SK-N-SH (cell line): ENCODE measurements around the gene TCF19. TPM values are rescaled to one million over a fixed set of nuclear protein-coding genes. Genes with fewer than 3 reads are reported as not detected.

Experiments
- CTCF ChIA-PET: fragments of 300-600, 350-600 bp; formaldehyde crosslinking; extraction: SDS; loops from one replicate; lab custom pipeline; 2021; lab: Yijun Ruan, JAX
- POLR2A ChIA-PET: fragments of 350-600 bp; sonication (Branson Sonifier 250); formaldehyde crosslinking; extraction: SDS; loops from one replicate; lab custom pipeline; 2020; ENCODE audit warnings: antibody characterized with exemption, inconsistent platforms; lab: Yijun Ruan, JAX
- DNase-seq: peaks from one replicate; pipeline ENCODE4 v3.0.0; 2012
- H2AFZ ChIP-seq: fragments of 200-600 bp; sonication (generic); 2 replicates; pipeline ENCODE4 v1.8.1; 2016; ENCODE audit warnings: antibody characterized with exemption, mild to moderate bottlenecking, low read depth
- H3F3A ChIP-seq: fragments of 200-600 bp; sonication (generic); replicated peaks from 2 replicates; pipeline ENCODE3; 2016; ENCODE audit warnings: antibody characterized with exemption, mild to moderate bottlenecking; ENCODE audit not compliant: insufficient read depth
- H3K27ac ChIP-seq, 2 experiments: fragments of 200-500 bp in 1 of 2; fragments of 200-600 bp in 1 of 2; sonication (Bioruptor generic) in 1 of 2; sonication (generic), shearing (Covaris generic) in 1 of 2; 2 replicates each; pipeline versions ENCODE4 v1.5.1 to v1.6.1; 2014 to 2016; ENCODE audit warnings: low read depth in 2 of 2, inconsistent platforms in 1 of 2, low read length in 1 of 2, mild to moderate bottlenecking in 1 of 2, mixed read lengths in 1 of 2
- H3K27me3 ChIP-seq: fragments of 200-600 bp; sonication (generic), shearing (Covaris generic); 2 replicates; pipeline ENCODE4 v1.6.1; 2016; ENCODE audit warnings: mixed run types; ENCODE audit not compliant: insufficient read depth
- H3K36me3 ChIP-seq, 2 experiments: fragments of 200-500 bp in 1 of 2; fragments of 200-600 bp in 1 of 2; sonication (Bioruptor generic) in 1 of 2; sonication (generic) in 1 of 2; replicated peaks in 1 of 2; 2 replicates each; pipeline versions ENCODE3 to v1.5.1; 2014 to 2016; ENCODE audit warnings: low read length in 1 of 2, mild to moderate bottlenecking in 1 of 2; ENCODE audit not compliant: insufficient read depth in 2 of 2, control insufficient read depth in 1 of 2
- H3K4me1 ChIP-seq, 2 experiments: fragments of 200-500 bp in 1 of 2; fragments of 200-600 bp in 1 of 2; sonication (Bioruptor generic) in 1 of 2; sonication (generic), shearing (Covaris generic) in 1 of 2; 2 replicates each; pipeline versions ENCODE4 v1.5.1 to v1.6.1; 2014 to 2016; ENCODE audit warnings: low read depth in 1 of 2, low read length in 1 of 2, mixed run types in 1 of 2; ENCODE audit not compliant: insufficient read depth in 2 of 2, control insufficient read depth in 1 of 2
- H3K4me2 ChIP-seq: fragments of 200-600 bp; sonication (generic), shearing (Covaris generic); 2 replicates; pipeline ENCODE4 v1.6.1; 2017; ENCODE audit warnings: mixed run types
- H3K4me3 ChIP-seq, 2 experiments: fragments of 200-500 bp in 1 of 2; fragments of 200-600 bp in 1 of 2; sonication (Bioruptor generic) in 1 of 2; sonication (generic), shearing (Covaris generic) in 1 of 2; 2 replicates each; pipeline versions ENCODE4 v1.5.1 to v1.8.1; 2014 to 2016; ENCODE audit warnings: low read depth in 2 of 2, inconsistent platforms in 1 of 2, low read length in 1 of 2, mild to moderate bottlenecking in 1 of 2, mixed read lengths in 1 of 2, moderate library complexity in 1 of 2
- H3K79me2 ChIP-seq: fragments of 200-600 bp; sonication (generic); 2 replicates; pipeline ENCODE4 v1.8.1; 2017; ENCODE audit warnings: mild to moderate bottlenecking; ENCODE audit not compliant: insufficient read depth
- H3K9ac ChIP-seq: fragments of 200-600 bp; sonication (generic); 2 replicates; pipeline ENCODE4 v1.6.1; 2017; ENCODE audit warnings: mixed run types
- H3K9me2 ChIP-seq: fragments of 200-600 bp; sonication (generic); 2 replicates; pipeline ENCODE4 v1.6.1; 2017; ENCODE audit warnings: mixed run types
- H3K9me3 ChIP-seq: fragments of 200-600 bp; sonication (generic); 2 replicates; pipeline ENCODE4 v1.6.1; 2017; ENCODE audit warnings: mixed run types, mild to moderate bottlenecking, moderate library complexity
- H4K20me1 ChIP-seq: fragments of 200-600 bp; sonication (generic); 2 replicates; pipeline ENCODE4 v1.6.1; 2017; ENCODE audit warnings: mild to moderate bottlenecking, mixed run types; ENCODE audit not compliant: insufficient read depth
- EZH2phosphoT487 ChIP-seq: fragments of 200-600 bp; sonication (generic); IDR thresholded peaks from 2 replicates; pipeline ENCODE4 v1.6.1; 2017; ENCODE audit warnings: low read depth, mixed run types, mild to moderate bottlenecking, antibody characterized with exemption, moderate library complexity, borderline replicate concordance
- FOXJ3 ChIP-seq: sonication (generic); formaldehyde crosslinking; IDR thresholded peaks from 2 replicates; pipeline ENCODE4 v1.5.1; 2020; ENCODE audit warnings: mild to moderate bottlenecking, missing genetic modification reagents
- FOXM1 ChIP-seq: IDR thresholded peaks from 2 replicates; pipeline ENCODE4 v1.4.0; 2012; ENCODE audit warnings: low read depth, mild to moderate bottlenecking
- JUND ChIP-seq: IDR thresholded peaks from 2 replicates; pipeline ENCODE4 v1.4.0; 2012
- MXI1 ChIP-seq: IDR thresholded peaks from 2 replicates; pipeline ENCODE4 v1.6.1; 2012; ENCODE audit warnings: mild to moderate bottlenecking, low read depth, low read length, improper control_type of control experiment
- NFIC ChIP-seq: IDR thresholded peaks from 2 replicates; pipeline ENCODE4 v1.4.0; 2012; ENCODE audit warnings: borderline replicate concordance
- POLR2AphosphoS5 ChIP-seq: IDR thresholded peaks from 2 replicates; pipeline ENCODE4 v1.6.1; 2012; ENCODE audit warnings: low read depth, low read length
- RAD21 ChIP-seq: IDR thresholded peaks from 2 replicates; pipeline ENCODE4 v1.6.1; 2012; ENCODE audit warnings: mild to moderate bottlenecking, low read length
- REST ChIP-seq: IDR thresholded peaks from 2 replicates; pipeline ENCODE4 v1.6.1; 2012; ENCODE audit warnings: mild to moderate bottlenecking, low read depth, low read length, moderate library complexity
- SIN3A ChIP-seq: IDR thresholded peaks from 2 replicates; pipeline ENCODE4 v1.6.1; 2012; ENCODE audit warnings: low read depth, mild to moderate bottlenecking, low read length, moderate library complexity, borderline replicate concordance
- SMC3 ChIP-seq: IDR thresholded peaks from 2 replicates; pipeline ENCODE4 v1.6.1; 2012; ENCODE audit warnings: low read depth, low read length, improper control_type of control experiment
- USF2 ChIP-seq: fragments of 150-350 bp; IDR thresholded peaks from 2 replicates; pipeline ENCODE4 v1.6.1; 2017; ENCODE audit warnings: antibody characterized with exemption, low read length, low read depth, borderline replicate concordance
- WGBS: methylation state at CpG from one replicate; pipeline ENCODE4 v1.1.6; 2017; ENCODE audit warnings: low lambda C conversion rate; 5-methylcytosine and 5-hydroxymethylcytosine counted together
- polyA plus RNA-seq, 3 experiments: library from polyadenylated mRNA; depleted of rRNA; stranded (reverse); fragments of >200 nt; gene quantifications; 2 replicates each; pipeline ENCODE4 v1.2.3, GENCODE V29; 2012
- TF ChIP-seq, protein P1 (sequence below): fragments of 200-600 bp; sonication (generic); IDR thresholded peaks from 2 replicates; pipeline ENCODE4 v1.6.1; 2017; ENCODE audit warnings: antibody characterized with exemption, mild to moderate bottlenecking, moderate library complexity
- TF ChIP-seq, protein P2 (sequence below): IDR thresholded peaks from 2 replicates; pipeline ENCODE4; 2012
- TF ChIP-seq, protein P3 (sequence below): IDR thresholded peaks from 2 replicates; pipeline ENCODE4 v1.4.0; 2012; ENCODE audit warnings: low read depth, borderline replicate concordance

TCF19 gene
- polyA plus RNA-seq, 1 of the 3 experiments (the other 2 are of a cell fraction): 9.3 TPM

DNA sequence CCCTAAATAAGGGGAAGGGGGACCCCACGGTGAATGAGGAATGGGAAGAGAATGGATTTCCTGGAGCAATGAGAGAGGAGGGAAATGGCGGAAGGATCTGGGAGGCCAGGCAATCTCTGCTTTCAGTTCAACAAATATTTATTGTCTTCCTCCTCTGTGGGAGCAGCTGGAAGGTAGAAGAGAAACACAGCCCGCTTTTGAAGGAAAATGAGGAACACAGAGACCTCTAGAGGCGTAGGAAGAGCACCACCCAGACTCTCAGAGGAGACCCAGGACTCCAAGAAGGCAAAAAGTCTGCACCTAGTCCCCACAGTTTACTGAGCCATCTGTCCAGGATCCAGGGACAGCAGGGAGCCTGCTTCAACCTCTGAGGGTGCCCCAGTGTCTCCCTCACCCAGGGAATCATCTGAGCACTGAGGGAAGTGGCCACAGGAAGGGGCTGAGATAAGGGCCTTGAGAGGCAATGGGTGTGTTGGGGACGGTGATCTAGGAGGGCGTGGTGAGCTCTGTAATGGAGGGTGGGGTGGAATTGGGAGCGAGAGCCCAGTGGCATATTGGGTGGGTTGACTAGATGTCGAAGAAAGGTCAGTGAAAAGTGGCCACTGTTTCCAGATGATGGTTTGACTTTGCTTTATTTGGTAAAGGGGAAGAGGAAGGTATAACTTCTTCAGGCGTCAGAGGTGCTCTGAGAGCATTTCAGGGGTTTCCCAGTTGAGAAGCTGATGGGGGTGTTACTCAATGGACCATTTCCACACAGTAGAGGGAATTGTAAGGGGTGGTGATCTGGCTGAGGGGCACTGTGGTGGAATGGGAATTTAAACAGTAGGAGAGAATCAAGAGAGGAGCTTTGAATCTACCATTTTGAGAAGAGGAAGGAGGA lies 43.2 kb upstream of the TCF19 start:
- H3K27me3 ChIP-seq: no peaks in the 10 kb centered on the region; the same call in 1 of the 2 replicates
- H3K9ac ChIP-seq: peak overlapping the region; percentile 69
- H4K20me1 ChIP-seq: no peaks in the 10 kb centered on the region
- H3K9me2 ChIP-seq: no peaks in the 10 kb centered on the region
- peaks cover 30% of the 10 kb centered on the region for H3K79me2 ChIP-seq
- H3K9me3 ChIP-seq: no peaks in the 10 kb centered on the region
- peak overlapping the region; percentile 85 for H3K4me2 ChIP-seq
- ChIA-PET POLR2A (no interaction called here), CTCF (interaction anchor here (1.3 to 2.1 kb wide), 4 partner anchors 12 to 251 kb away, joined by 3 to 7 read pairs (median 4); no protein-coding TSS in a partner anchor)
- 46% methylated on average over 9 of the region's 9 CpGs for WGBS
- TF ChIP-seq, protein P1, sequence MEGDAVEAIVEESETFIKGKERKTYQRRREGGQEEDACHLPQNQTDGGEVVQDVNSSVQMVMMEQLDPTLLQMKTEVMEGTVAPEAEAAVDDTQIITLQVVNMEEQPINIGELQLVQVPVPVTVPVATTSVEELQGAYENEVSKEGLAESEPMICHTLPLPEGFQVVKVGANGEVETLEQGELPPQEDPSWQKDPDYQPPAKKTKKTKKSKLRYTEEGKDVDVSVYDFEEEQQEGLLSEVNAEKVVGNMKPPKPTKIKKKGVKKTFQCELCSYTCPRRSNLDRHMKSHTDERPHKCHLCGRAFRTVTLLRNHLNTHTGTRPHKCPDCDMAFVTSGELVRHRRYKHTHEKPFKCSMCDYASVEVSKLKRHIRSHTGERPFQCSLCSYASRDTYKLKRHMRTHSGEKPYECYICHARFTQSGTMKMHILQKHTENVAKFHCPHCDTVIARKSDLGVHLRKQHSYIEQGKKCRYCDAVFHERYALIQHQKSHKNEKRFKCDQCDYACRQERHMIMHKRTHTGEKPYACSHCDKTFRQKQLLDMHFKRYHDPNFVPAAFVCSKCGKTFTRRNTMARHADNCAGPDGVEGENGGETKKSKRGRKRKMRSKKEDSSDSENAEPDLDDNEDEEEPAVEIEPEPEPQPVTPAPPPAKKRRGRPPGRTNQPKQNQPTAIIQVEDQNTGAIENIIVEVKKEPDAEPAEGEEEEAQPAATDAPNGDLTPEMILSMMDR: peak; percentile 61
- TF ChIP-seq RAD21: peak; percentile 48
- TF ChIP-seq SMC3: peak; percentile 23; the same call in 1 of the 2 replicates
- no peak for TF ChIP-seq NFIC
- peak overlapping the region; percentile 60 to 86; a peak in 3 of 4 replicates for H3K27ac ChIP-seq
- peak overlapping the region; percentile 44; the same call in 1 of the 2 replicates for H2AFZ ChIP-seq
- no peaks in the 10 kb centered on the region for H3K36me3 ChIP-seq
- H3K4me1 ChIP-seq: peaks cover 2 to 12% of the 10 kb centered on the region in 2 experiments; a peak in 3 of 4 replicates
- H3K4me3 ChIP-seq: peak overlapping the region; percentile 37 to 56; a peak in 3 of 4 replicates
- peaks cover 5% of the 10 kb centered on the region for H3F3A ChIP-seq
- DNase-seq: no peak

GRCh38 chr6:31115941-31116560 lies 42.3 kb upstream of the TCF19 start:
- WGBS: 55% methylated on average over 12 of the region's 12 CpGs
- Histone ChIP-seq H4K20me1 (no peaks in the 10 kb centered on the region), H2AFZ (no peak overlapping the region), H3K4me1 (peaks cover 2 to 12% of the 10 kb centered on the region in 2 experiments; a peak in 3 of 4 replicates), H3F3A (peaks cover 5% of the 10 kb centered on the region), H3K9me2 (no peaks in the 10 kb centered on the region), H3K27ac (no peak overlapping the region), H3K9me3 (no peaks in the 10 kb centered on the region), H3K4me3 (no peak overlapping the region; a peak in 2 of 4 replicates), H3K36me3 (no peaks in the 10 kb centered on the region), H3K4me2 (peak overlapping the region; percentile 85), H3K27me3 (no peaks in the 10 kb centered on the region), H3K9ac (peak overlapping the region; percentile 69; the same call in 1 of the 2 replicates), H3K79me2 (peaks cover 30% of the 10 kb centered on the region)
- ChIA-PET CTCF (interaction anchor here (0.7 to 2.1 kb wide), 7 partner anchors 11 to 663 kb away, joined by 3 to 7 read pairs (median 4); no protein-coding TSS in a partner anchor), POLR2A (no interaction called here)
- no peak for DNase-seq
- TF ChIP-seq POLR2AphosphoS5 (no peak), SIN3A (no peak), MXI1 (no peak), EZH2phosphoT487 (no peak), FOXM1 (no peak), JUND (no peak), NFIC (no peak), REST (no peak), FOXJ3 (no peak), USF2 (no peak), SMC3 (no peak)
- TF ChIP-seq, protein P2, sequence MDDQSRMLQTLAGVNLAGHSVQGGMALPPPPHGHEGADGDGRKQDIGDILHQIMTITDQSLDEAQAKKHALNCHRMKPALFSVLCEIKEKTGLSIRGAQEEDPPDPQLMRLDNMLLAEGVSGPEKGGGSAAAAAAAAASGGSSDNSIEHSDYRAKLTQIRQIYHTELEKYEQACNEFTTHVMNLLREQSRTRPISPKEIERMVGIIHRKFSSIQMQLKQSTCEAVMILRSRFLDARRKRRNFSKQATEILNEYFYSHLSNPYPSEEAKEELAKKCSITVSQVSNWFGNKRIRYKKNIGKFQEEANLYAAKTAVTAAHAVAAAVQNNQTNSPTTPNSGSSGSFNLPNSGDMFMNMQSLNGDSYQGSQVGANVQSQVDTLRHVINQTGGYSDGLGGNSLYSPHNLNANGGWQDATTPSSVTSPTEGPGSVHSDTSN: no peak
- TF ChIP-seq, protein P3, sequence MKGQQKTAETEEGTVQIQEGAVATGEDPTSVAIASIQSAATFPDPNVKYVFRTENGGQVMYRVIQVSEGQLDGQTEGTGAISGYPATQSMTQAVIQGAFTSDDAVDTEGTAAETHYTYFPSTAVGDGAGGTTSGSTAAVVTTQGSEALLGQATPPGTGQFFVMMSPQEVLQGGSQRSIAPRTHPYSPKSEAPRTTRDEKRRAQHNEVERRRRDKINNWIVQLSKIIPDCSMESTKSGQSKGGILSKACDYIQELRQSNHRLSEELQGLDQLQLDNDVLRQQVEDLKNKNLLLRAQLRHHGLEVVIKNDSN: no peak
